HepG2 (cell line): ENCODE data around the gene NEDD8. TPM values are rescaled to one million over a fixed set of nuclear protein-coding genes. Genes with fewer than 3 reads are reported as not detected.

ENCODE experiments used
- AHR ChIP-seq: IDR thresholded peaks from 2 replicates; pipeline ENCODE4 v1.6.1; 2018; ENCODE audit warnings: missing genetic modification reagents, missing compliant biosample characterization
- EP300 ChIP-seq, 3 experiments: sonication (generic) in 1 of 3; formaldehyde crosslinking in 1 of 3; IDR thresholded peaks; 2 replicates each; pipeline versions ENCODE4 v1.5.1 to v1.6.1; 2011 to 2020; ENCODE audit warnings: low read depth in 2 of 3, low read length in 2 of 3, borderline replicate concordance in 1 of 3, improper control_type of control experiment in 1 of 3, mild to moderate bottlenecking in 1 of 3, missing genetic modification reagents in 1 of 3, moderate library complexity in 1 of 3
- HOXD1 ChIP-seq: sonication (generic); formaldehyde crosslinking; IDR thresholded peaks from 2 replicates; pipeline ENCODE4 v1.5.0; 2020; ENCODE audit warnings: missing genetic modification reagents
- JUN ChIP-seq: sonication (generic); formaldehyde crosslinking; IDR thresholded peaks from 2 replicates; pipeline ENCODE4 v1.4.0; 2020; ENCODE audit warnings: mild to moderate bottlenecking, missing genetic modification reagents
- KDM5B ChIP-seq: sonication (generic); formaldehyde crosslinking; IDR thresholded peaks from 2 replicates; pipeline ENCODE4 v1.4.0; 2020; ENCODE audit warnings: missing genetic modification reagents, mild to moderate bottlenecking, borderline replicate concordance
- MIXL1 ChIP-seq: IDR thresholded peaks from 2 replicates; pipeline ENCODE4 v1.6.1; 2016
- MTERF4 ChIP-seq: sonication (generic); formaldehyde crosslinking; IDR thresholded peaks from 2 replicates; pipeline ENCODE4 v1.8.0; 2023; ENCODE audit warnings: mild to moderate bottlenecking, missing genetic modification reagents
- NCOA1 ChIP-seq: sonication (generic); formaldehyde crosslinking; IDR thresholded peaks from 2 replicates; pipeline ENCODE4 v1.9.0; 2021; ENCODE audit warnings: missing genetic modification reagents
- NONO ChIP-seq, 2 experiments: fragments of 450-650 bp in 1 of 2; sonication (generic) in 1 of 2; formaldehyde crosslinking in 1 of 2; IDR thresholded peaks in 1 of 2; conservative IDR thresholded peaks in 1 of 2; 2 replicates each; pipeline versions ENCODE4 v1.6.1 to v1.8.0; 2017 to 2022; ENCODE audit warnings: mild to moderate bottlenecking in 1 of 2, missing genetic modification reagents in 1 of 2, moderate library complexity in 1 of 2
- RXRB ChIP-seq: IDR thresholded peaks from 2 replicates; pipeline ENCODE4 v1.6.1; 2016; ENCODE audit warnings: borderline replicate concordance, missing genetic modification reagents, missing compliant biosample characterization
- SALL1 ChIP-seq: sonication (generic); formaldehyde crosslinking; IDR thresholded peaks from 2 replicates; pipeline ENCODE4 v1.8.0; 2022; ENCODE audit warnings: mild to moderate bottlenecking, missing genetic modification reagents
- SKIL ChIP-seq: sonication (generic); formaldehyde crosslinking; IDR thresholded peaks from 2 replicates; pipeline ENCODE4 v1.8.0; 2022; ENCODE audit warnings: missing genetic modification reagents, mild to moderate bottlenecking, moderate library complexity, borderline replicate concordance
- ZBTB38 ChIP-seq: sonication (generic); formaldehyde crosslinking; IDR thresholded peaks from 2 replicates; pipeline ENCODE4 v1.5.1; 2020; ENCODE audit warnings: mild to moderate bottlenecking, missing genetic modification reagents
- ZBTB42 ChIP-seq: sonication (generic); formaldehyde crosslinking; IDR thresholded peaks from 2 replicates; pipeline ENCODE4 v1.5.0; 2020; ENCODE audit warnings: mild to moderate bottlenecking, missing genetic modification reagents
- ZNF263 ChIP-seq: sonication (generic); formaldehyde crosslinking; IDR thresholded peaks from 2 replicates; pipeline ENCODE4 v1.4.0; 2020; ENCODE audit warnings: missing genetic modification reagents
- ZNF687 ChIP-seq: sonication (generic); formaldehyde crosslinking; IDR thresholded peaks from 2 replicates; pipeline ENCODE4 v1.5.1; 2020; ENCODE audit warnings: mild to moderate bottlenecking, missing genetic modification reagents, moderate library complexity
- ZNF704 ChIP-seq: sonication (generic); formaldehyde crosslinking; IDR thresholded peaks from 2 replicates; pipeline ENCODE4 v1.8.1; 2023; ENCODE audit warnings: mild to moderate bottlenecking, inconsistent platforms, moderate library complexity, missing genetic modification reagents, borderline replicate concordance
- ZNF839 ChIP-seq: sonication (generic); formaldehyde crosslinking; IDR thresholded peaks from 2 replicates; pipeline ENCODE4 v1.4.0; 2020; ENCODE audit warnings: missing genetic modification reagents, mild to moderate bottlenecking, borderline replicate concordance
- polyA plus RNA-seq, 8 experiments: library from polyadenylated mRNA; depleted of rRNA in 3 of 8; stranded (reverse) in 7 of 8; unstranded in 1 of 8; fragments of >200 nt; fragmentation: Illumina TruSeq in 4 of 8; extraction: Trizol in 4 of 8; gene quantifications; 2 replicates each; pipeline versions ENCODE4 v1.2.1 to v1.2.3, GENCODE V29; 2011 to 2016; ENCODE audit warnings: low read depth in 4 of 8, missing spikeins in 1 of 8, mixed read lengths in 1 of 8; ENCODE audit not compliant: insufficient read depth in 1 of 8
- total RNA-seq, 5 experiments: library from RNA; depleted of rRNA; stranded (reverse); fragments of >200 nt; fragmentation: Illumina TruSeq; extraction: Trizol; gene quantifications; 2 replicates each; pipeline ENCODE4 v1.2.3, GENCODE V29; 2016; ENCODE audit warnings: low read depth in 1 of 5

NEDD8 gene
- total and polyA plus RNA-seq, 2 of the 13 experiments (the other 11 are each of a cell fraction or from before 2014, with no cell fraction given), result 535 to 713 TPM

- TF ChIP-seq ZNF704 (CRISPR knock-in tag), result 0 out of 2 replicates have a peak, but pooled peaks have one; percentile 32
- peak; percentile 37; the same call in 1 of the 2 replicates for TF ChIP-seq SALL1
- TF ChIP-seq NONO (IDR thresholded peaks at IDR 0.05), result no peak
- peak; percentile 28; the same call in 1 of the 2 replicates for TF ChIP-seq NONO (CRISPR knock-in tag; conservative IDR thresholded peaks at IDR 0.05)
- TF ChIP-seq AHR, result 0 out of 2 replicates have a peak, but pooled peaks have one; percentile 30
- peak; percentile 38; the same call in 1 of the 2 replicates for TF ChIP-seq JUN (CRISPR knock-in tag)
- TF ChIP-seq SKIL (CRISPR knock-in tag), result 0 out of 2 replicates have a peak, but pooled peaks have one; percentile 14
- TF ChIP-seq ZNF687, result peak; percentile 78
- TF ChIP-seq ZNF839 (CRISPR knock-in tag), result 0 out of 2 replicates have a peak, but pooled peaks have one; percentile 40
- TF ChIP-seq EP300 (IDR thresholded peaks at IDR 0.05; ENCODE audit: low read depth in 2 of 2, low read length in 2 of 2), result no peak
- TF ChIP-seq EP300 (CRISPR knock-in tag; IDR thresholded peaks at IDR 0.05; ENCODE audit: borderline replicate concordance), result peak; percentile 8; the same call in 1 of the 2 replicates
- 0 out of 2 replicates have a peak, but pooled peaks have one; percentile 46 for TF ChIP-seq HOXD1 (CRISPR knock-in tag)
- TF ChIP-seq ZBTB38 (CRISPR knock-in tag), result peak; percentile 80
- peak; percentile 60; the same call in 1 of the 2 replicates for TF ChIP-seq KDM5B (CRISPR knock-in tag)
- 0 out of 2 replicates have a peak, but pooled peaks have one; percentile 44 for TF ChIP-seq ZBTB42 (CRISPR knock-in tag)
- no peak for TF ChIP-seq MIXL1 (CRISPR knock-in tag)
- no peak for TF ChIP-seq NCOA1 (CRISPR knock-in tag)
- 0 out of 2 replicates have a peak, but pooled peaks have one; percentile 45 for TF ChIP-seq ZNF263
- no peak for TF ChIP-seq RXRB
- no peak for TF ChIP-seq MTERF4 (CRISPR knock-in tag)
Measured at GRCh38 chr14:24260026-24260779, 28.0 kb upstream of the NEDD8 start (continued).
